HG02642 (cell line): ENCODE measurements around the gene FKBP4.

Experiments
- ATAC-seq: cut with Tn5 transposase; IDR thresholded peaks from one replicate; pipeline ENCODE4 v1.9.1; 2021; ENCODE audit warnings: mild to moderate bottlenecking; ENCODE audit not compliant: unreplicated experiment, poor library complexity

The FKBP4 gene

DNA sequence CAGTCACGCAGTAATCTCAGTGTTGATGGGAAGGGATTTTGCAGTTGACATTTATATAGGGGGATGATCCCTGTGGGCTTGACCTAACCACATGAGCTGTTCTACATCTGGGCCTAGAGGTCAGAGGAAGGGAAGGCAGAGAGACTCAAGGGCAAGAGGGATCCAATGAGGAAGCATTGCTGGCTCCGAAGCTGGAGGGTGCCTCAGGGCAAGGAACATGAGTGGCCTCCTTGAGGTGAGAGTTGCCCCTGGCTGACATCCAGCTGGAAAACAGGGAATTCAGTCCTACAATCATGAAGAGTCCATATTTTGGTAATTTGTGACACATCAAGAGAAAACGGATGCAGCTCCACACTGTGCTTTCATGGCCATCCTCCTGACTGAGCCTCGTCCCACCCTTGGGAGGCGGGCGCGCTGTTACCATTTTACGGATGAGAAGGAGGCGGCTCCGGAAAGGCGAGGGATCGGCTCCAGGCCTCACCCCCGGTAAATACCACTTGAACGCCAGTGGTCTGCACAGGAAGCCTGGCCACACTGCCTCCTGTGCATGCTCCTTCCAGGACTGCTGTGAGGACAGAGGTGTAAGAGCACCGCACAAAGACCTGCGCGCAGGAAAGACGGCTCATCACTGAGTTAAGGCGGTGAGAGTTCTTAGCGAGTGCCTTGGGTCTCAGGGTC is 18.5 kb upstream of the FKBP4 start:
- no peak for ATAC-seq

- ATAC-seq, result no peak
Measured at GRCh38 chr12:2779281-2779680, 15.5 kb upstream of the FKBP4 start.

DNA sequence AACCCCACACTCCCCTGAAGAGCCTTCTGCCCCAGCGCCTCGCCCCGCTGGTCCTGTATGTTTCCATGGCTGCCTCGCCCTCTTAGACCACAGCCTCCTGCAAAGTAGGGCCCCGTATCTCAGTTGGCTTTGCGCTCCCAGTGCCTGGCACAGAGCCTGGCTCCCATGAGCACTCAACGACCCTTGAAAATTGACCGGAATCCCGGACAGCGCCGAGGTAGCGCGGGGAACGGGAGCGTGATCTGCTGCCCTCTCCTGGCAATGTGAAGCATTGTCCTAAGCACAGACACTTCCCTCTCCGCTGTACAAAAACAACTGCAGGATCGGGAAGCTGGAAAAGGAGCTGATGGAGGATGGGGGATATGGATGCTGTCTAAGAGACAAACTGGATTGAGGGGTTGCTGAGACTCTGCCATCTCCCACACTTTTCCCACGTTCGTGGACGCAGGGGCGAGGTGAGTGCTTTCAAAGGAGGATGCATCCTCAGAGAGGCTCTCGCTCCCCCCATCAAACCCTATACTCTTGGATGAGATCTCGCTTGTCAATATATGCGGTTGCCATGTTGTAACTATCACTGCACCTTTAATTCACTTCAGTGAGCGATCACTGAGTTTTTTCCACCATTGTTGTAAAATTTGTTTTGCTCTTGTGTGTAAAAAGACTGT is 10.7 kb upstream of the FKBP4 start:
- peak; percentile 54 for ATAC-seq

DNA sequence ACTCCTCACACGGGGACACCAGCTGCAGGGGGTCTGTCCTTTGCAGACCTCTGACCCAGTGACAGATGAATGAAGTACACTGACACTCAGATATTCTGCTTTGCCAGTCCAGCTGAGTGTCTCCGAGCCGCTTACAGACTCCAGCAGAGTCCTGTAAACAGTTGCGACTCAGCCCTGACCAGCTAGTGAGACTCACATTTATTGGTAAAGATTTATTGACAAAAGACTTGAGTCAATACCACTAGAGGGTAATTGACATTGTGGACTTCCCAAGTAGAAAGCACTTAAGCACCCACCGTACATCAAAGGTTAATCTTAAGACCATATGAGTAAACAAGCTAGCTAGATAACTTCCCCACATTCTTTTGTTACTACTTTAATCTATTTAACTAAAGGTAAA is 9.8 kb upstream of the FKBP4 start:
- ATAC-seq, result no peak

DNA sequence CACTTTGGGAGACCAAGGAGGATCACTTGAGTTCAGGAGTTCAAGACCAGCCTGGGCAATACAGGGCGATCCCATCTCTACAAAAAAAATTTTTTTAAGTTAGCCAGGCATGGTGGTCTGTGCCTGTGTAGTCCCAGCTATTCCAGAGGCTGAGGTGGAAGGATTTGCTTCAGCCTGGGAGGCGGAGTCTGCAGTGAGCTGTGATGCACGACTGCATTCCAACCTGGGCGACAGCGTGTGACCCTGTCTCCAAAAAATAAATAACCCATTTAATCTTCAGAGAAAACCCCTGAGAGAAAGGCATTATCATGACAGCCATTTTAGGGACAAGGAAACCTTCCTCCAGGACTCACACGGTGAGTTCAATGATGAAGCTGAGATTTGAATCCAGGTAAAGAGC is 3.7 kb upstream of the FKBP4 start:
- ATAC-seq, result no peak

- ATAC-seq, result no peak
Measured at GRCh38 chr12:2792671-2793500, 1.9 kb upstream of the FKBP4 start.

DNA sequence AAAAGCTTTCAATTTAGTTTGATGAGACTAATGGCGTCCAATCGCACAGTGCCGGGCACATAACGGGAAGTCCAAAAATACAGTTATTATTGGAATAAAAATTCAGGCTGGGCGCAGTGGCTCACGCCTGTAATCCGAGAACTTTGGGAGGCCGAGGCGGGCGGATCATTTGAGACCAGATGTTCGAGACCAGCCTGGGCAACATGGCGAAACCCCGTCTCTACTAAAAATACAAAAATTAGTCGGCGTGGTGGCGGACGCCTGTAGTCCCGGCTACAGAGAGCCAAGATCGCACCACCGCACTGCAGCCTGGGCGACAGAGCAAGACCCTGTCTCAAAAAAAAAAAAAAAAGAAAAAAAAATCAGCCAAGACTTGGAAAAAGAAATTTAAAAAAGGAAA is 1.2 kb upstream of the FKBP4 start:
- no peak for ATAC-seq

- peak; percentile 16 for ATAC-seq
Measured at GRCh38 chr12:2794191-2794735, 507 bp upstream of the FKBP4 start.

DNA sequence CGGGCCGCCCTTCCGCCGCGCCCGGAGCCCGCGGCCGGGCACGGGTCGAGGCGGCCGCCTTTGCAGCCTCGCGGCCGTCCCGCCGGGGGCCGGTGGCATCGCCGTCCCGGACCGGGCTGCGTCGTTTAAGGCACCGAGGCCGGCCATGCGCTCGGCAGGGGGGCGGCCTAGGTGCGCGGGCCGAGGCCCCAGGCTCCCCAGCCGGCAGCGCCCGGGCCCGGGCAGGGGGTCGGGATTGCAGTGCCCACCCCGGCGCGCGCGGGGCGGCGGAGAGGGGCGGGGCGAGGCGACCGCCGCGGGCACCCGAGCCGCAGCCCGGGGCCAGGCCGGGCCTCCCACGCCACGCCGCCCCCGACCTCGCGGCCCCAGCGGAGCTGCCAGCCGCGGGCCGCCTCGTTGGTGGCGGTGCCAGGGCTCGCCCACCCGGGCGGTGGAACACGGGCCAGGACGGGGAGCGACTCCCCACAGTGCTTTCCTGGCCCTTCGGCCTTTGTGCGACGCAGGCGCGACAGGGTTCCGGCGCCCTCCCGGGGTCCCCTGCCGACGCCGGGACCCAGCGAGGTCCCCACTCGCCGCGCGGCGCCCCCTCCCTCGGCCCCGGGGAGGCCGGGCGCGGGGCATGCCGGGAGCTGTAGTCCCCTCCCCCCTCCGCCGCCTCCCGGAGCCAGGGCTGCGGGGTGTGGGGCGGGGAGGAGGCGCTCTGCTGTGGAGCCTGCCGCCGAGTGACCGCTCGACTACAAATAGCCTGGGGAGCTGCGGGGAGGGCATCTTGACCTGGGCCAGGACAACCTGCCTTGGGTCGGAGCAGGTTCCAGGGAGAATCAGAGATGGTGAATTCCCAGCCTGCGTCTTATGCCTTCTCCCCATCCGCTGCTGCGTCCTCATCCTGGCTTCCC is 769 bp downstream of the FKBP4 start:
- ATAC-seq, result peak; percentile 70

- no peak for ATAC-seq
Measured at GRCh38 chr12:2796187-2796666, 1.5 kb downstream of the FKBP4 start.

- no peak for ATAC-seq
Measured at GRCh38 chr12:2797721-2798418, 3.1 kb downstream of the FKBP4 start.

- no peak for ATAC-seq
Measured at GRCh38 chr12:2800046-2800570, 5.3 kb downstream of the FKBP4 start.

GRCh38 chr12:2801044-2801783 is 6.4 kb downstream of the FKBP4 start:
- no peak for ATAC-seq

DNA sequence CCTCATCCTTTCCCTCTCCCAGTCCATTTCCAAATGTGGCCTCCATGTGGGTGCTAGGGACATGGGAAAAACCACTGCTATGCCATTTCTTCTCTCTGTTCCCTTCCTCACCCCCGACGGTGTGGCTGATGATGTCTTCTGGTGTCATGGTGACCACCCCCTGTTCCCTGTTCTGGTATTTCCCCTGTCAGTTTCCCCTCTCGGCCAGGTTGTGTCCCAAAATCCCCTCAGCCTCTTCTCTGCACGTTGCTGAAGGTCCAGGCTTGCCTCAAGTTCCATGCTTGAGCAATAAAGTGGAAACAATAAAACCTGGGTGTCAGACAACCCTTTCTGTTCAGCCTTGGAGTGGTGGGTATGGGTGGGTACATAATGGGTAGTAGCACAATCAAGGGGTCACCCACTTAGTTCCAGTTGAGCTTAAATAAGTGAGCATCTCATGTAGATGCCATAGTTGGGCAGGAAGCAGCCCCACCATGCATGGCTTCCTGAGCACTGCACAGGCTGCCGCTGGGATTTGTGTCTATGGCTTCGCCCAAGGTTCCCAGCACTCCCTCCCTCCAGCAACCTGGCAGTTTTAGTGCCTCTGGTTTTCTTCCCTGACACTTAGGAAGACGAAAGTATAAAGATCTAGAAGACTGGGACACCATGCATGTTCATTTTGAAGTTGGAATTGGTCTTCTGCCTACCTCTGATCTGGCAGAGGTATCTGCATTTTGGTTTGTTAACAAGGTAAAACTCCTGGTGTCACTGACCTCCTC is 9.0 kb downstream of the FKBP4 start:
- no peak for ATAC-seq

DNA sequence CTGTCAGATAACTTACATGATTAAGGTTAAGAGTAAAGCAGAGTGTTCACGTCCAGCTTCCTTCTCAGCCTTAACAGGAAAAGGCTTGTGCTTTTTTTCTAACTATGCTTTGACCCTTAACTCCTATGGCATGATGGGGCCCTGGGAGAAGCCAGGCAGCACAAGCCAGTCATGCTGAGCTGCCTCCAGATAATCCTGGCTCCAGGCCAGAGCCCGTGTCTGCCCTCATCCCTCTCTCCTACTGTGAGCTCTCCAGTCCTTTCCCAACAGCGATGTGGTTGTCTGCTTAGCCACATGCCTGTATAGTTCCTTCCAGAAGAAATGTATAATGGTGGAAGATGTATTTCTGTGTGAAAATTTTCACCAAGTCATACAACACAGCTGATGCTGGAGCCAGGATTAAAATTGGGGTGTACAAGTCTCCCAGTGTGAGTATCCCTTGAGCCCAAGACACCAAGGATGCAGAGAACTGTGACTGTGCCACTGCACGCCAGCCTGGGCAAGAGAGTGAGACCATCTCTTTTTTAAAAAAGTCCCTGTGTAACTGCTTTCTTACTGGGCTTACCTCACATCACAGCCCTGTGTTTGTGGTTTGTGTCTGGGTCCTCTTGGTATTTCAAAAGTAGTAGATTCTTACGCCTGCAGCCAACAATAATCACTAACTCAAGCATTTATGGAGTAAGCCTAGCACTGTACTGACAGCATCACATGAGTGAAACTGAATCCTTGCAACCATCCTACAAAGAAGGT is 9.8 kb downstream of the FKBP4 start:
- ATAC-seq, result no peak

GRCh38 chr12:2805143-2805520 is 10.4 kb downstream of the FKBP4 start:
- ATAC-seq, result no peak

- no peak for ATAC-seq
Measured at GRCh38 chr12:2806700-2807099, 11.9 kb downstream of the FKBP4 start.
